ENCODE results near the gene OR6C1.
"Not testable (repeated sequence)": the region's sequence is repeated elsewhere in the genome, so short reads cannot be mapped to it uniquely, and the experiment has no call there.

Gene OR6C1

DNA sequence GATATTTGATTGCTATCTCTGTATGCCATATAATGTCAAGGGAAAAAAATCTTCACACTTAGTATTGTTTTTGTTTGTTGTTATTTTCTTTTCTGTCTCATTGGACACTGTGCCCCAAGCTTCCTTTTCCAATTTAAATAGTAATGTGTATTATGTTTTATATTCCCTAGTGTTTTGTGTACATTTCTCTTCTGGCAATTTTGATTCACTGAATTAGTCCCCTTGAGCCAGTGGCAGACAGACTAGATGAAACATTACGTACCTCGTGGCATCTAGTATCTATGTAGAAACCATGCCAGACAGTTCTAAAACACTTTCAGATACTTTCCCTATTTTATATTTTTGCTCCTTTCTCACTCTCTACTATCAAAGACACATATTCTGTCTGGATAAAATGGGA is at the start of gene OR6C1:
OR6C1 (plus strand) TSS at position 301 of the 400 bp plus-strand sequence. CDS start 6,257 bp downstream, outside the sequence.
- DNase-seq = no peak

DNA sequence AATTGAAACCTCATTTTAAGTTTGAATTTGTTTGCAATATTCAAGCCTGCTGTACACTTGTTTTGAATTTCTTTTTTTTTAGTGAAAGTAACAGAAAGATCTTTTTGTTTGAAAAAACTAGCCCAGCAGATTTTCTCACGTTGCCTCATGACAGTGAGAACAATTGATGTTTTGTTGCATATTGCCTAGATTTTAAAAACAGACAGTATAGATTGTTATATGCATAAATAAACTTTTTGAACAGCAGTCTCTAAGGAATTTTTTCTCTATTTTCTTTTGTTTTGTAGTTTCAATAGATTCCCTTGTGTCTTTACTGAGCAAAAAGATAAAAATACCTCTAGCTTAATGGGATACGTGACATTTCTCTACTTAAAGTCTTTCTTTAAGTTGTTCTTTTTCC is 33.2 kb upstream of the OR6C1 start:
- DNase-seq = no peak

DNA sequence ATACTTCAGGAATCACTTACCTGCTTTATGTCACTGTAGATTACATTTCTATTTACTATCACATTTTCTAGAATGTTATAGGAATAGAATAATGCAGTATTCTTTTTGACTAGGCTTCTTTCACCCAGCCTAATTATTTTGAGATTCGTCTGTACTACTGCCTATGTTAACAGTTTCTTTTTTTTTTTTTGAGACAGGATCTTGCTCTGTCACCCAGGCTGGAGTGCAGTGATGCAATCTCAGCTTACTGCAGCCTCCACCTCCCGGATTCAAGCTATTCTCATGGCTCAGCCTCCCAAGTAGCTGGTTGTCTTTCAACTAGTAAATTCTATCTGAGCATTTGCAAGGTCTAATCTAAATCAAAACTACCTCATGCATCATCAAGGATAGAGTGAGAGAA is 24.1 kb upstream of the OR6C1 start:
- no peak for DNase-seq

DNA sequence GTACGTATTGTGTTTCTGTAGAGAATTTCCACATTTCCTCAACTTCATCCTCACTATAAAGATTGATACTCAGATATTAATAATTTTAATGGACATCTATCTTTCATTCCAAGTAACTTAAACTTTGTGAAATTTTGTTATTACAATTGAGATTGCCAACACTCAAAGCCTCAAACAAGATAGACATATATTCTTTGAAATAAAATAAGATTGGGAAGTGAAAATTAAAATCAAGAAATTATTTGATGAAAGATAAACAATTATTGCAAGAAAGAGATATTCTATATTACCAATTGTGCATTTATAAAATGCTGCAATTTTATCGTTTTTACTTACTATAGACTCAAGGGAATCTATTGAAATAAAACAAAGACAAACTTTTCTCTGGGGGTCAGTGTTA is 17.7 kb upstream of the OR6C1 start, which contains the start of gene OR6C6:
OR6C6 (minus strand) TSS at position 101 of the 400 bp plus-strand sequence. CDS start 1,337 bp downstream, outside the sequence.
- DNase-seq = no peak

DNA sequence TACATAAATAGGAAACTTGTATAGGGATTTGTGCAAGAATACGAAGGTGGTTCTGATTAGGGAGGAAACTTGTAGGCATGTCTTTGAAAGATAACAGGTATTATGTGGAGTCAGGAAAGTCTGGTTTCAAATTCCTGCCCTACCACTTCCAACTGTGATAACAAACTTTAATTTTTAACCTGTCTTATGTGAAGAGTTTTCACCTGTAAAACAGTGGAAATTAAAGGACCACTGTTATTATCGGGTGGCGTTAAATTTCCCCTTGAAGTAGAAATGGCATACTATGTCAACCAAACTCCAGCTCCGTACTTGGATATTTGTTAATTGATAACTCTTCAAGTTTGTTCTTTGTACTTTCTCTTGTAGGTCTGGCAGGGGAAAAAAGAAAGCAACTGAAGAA is 6.1 kb downstream of the OR6C1 start:
- no peak for DNase-seq

DNA sequence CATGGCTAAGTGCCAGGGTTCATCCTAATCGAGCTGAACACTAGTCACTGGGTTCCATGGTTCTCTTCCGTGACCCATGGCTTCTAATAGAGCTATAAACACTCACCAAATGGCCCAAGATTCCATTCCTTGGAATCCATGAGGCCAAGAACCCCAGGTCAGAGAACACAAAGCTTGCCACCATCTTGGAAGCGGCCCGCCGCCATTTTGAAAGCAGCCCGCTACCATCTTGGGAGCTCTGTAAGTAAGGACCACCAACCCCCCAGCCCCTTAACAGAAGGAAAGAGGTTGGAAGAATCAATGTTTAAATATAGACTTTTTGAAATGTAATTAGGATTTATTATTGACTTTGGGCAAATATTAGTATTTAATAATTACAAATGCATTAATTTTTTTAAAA is 11.7 kb downstream of the OR6C1 start:
- DNase-seq = not testable (repeated sequence)

DNA sequence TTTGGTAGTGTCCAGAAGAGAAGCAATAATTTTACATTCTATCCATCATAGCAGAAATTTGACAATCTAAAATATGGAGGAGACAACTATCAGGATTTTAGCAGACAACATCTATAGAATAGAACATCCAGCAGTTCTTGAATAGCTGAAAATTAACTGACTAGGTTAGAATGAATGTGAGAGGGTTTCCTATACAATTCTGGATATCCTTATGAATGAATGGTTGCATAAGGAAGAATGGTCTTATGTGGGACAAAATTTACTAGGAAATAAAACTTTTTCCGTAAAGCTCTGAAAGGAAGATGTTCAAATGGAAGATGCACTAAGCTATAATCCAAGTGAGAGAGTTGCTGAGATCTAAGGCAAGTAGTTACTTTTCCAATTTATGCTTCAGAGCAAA is 16.3 kb downstream of the OR6C1 start, which contains the start of gene OR6C3:
OR6C3 (plus strand) TSS at position 301 of the 400 bp plus-strand sequence. CDS start 955 bp downstream, outside the sequence.
- no peak for DNase-seq

DNA sequence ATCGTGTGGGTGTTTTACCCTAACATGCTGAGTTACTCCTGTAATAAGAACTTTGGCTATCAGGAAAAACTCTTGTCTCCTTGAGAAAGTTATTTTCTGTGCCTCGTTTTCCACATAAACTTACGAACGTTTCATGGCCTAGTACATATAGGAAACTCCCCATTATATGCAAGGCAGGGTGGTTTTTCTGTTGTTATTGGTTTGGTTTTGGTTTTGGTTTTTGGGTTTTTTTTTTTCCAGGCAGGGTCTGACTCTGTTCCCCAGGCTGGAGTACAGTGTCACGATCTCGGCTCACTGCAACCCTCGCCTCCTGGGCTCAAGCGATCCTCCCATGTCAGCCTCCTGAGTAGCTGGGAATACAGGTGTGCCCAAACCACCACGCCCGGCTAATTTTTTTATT is 21.9 kb downstream of the OR6C1 start:
- DNase-seq = no peak

DNA sequence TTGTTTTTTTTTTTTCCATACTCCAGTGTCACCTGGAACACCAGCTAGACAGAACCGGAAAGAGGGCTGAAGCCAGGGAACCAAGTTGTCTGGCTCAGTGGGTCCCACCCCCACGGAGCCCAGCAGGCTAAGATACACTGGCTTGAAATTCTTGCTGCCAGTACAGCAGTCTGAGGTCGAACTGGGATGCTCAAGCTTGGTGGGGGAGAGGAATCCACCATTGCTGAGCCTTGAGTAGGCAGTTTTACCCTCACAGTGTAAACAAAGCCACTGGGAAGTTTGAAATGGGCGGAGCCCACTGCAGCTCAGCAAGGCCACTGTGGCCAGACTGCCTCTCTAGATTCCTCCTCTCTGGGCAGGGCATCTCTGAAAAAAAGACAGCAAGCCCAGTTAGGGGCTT is 41.2 kb downstream of the OR6C1 start:
- not testable (repeated sequence) for DNase-seq

DNA sequence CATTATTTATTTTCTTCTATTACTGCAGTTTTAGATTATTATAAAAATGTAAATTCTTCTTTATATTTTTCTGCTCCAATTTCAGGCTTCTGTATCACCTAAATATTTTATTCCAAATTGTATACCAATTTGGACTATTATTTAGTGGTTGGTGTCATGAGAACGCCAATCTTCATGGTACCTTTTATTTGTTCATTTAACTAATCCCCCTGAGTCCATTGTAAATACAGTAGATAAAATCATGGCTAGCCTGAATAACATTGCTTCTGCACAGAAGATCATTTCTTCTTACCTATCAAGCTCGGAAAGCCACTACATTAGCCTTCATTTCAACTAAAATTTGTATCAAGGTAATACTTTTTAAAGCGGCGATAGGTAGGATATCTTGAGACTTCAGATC is 48.5 kb downstream of the OR6C1 start, which contains the start of gene OR6C75:
OR6C75 (plus strand) TSS at position 301 of the 400 bp plus-strand sequence. CDS start 2,136 bp downstream, outside the sequence.
- DNase-seq = no peak

DNA sequence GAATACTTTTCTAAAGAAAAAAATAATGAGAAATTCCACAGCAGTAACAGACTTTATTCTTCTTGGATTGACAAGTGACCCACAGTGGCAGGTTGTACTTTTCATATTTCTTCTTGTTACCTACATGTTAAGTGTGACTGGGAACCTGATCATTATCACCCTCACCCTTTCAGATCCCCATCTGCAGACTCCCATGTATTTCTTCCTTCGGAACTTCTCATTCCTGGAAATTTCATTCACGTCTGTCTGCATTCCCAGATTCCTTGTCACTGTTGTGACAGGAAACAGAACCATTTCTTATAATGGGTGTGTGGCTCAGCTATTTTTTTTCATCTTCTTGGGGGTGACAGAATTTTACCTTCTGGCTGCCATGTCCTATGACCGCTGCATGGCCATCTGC is 50.9 kb downstream of the OR6C1 start:
- no peak for DNase-seq

Measured in retina (tissue), 1 donor.